Stimulated activated CD8-positive, alpha-beta memory T cell treated with anti-CD3 and anti-CD28 coated beads, Interleukin-7, amount 100 ng/mL, for 4 hours (primary cell): ENCODE results near the gene EN1.

ENCODE experiments used
- DNase-seq, 2 donors: peaks; one replicate each; pipeline ENCODE4 v3.0.0-alpha.2; 2020; ENCODE audit warnings: low read depth in 2 of 2

Gene EN1

DNA sequence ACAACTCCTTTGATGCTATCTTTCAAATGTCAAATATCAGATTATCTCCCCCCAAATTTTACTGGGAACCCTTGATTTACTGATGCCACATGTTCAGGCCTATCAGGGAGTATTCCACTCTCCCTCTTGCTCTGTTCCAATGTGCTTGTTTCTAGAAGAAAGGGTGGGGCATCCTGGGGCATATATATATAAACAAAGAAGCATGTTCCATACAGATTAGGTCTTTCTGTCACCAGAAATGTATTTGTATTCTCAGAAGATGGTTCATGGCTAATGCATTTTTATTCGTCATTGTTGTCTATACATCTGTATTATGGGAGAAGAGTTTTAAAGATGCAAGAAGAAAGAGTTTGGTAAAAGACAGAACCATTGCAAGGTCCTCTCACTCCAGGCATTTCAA lies 24.9 kb downstream of the EN1 start:
- DNase-seq, result no peak

DNA sequence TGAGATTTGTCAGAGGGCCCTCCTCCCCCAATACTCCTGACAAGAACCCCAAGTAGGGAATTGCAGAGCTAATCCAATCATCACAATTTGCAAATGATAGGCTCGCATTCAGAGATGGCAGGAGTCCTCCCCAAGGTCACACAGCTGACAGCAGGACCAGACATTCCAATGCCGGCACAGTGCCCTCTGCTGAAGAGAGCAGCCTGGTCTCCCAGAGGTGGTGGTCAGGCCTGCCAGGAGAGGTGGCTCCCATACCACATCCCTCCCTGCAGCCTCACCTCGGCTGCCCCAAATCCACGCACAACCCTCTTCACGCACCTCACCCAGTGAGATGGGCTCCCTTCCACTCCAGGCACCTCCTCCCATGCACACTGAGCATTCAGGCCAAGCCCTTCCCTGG lies 25.4 kb downstream of the EN1 start:
- no peak for DNase-seq

DNA sequence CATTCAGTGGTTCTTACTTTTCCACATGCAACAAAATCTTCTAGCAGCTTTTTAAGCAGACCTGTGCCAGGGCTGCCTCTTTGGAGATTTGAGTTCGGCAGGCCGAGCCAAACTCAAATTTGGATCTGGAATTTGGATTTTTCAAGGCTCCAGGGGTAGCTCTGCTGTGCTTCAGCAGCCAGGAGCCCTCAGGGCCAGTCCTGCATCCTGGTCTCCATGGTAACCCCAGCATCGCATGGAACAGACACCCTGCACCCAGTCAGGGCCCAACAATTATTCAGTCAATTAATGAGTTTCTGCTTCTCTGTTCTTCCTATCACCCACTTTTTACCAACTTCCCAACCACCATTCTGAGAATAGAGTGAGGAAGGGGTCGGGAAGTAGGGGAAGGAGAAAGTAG lies 30.0 kb downstream of the EN1 start:
- no peak for DNase-seq

DNA sequence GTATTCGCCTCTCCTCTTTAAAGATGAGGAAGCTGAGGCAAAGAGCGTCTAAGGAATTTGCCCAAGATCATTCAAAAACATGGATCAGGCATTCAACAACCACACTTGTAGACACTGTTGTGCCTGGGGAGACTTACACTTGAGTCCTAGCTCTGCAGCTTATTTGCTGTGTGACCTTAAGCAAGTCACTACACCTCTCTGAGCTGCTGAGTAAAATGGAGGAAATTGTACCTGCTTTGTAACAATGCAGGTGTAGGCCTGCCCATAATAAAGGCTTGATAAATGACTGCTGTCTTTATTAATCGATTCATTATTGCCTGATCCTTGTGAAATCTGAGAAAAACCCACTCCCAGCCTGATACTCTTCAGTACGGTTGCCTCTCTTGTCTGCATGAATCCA lies 30.8 kb downstream of the EN1 start:
- DNase-seq, result no peak

DNA sequence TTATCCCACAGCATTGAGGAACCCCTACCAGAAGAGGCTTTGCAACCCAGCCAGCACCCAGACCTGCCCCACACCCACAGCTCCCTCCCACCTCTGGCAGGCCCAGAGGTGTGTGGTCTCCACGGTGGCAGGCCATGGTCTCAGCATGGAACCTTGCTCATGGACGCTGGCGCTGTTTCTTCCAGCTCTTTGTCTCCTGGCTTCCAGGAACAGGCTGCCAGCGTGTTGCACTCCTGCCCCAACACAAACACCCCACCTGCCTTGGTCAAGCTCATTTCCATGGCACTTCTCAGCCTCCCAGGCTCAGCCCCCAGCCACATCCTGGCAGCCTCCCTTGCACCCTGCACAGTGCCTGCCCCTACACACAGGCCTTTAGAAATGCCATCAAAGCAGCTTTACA lies 31.7 kb downstream of the EN1 start:
- no peak for DNase-seq

DNA sequence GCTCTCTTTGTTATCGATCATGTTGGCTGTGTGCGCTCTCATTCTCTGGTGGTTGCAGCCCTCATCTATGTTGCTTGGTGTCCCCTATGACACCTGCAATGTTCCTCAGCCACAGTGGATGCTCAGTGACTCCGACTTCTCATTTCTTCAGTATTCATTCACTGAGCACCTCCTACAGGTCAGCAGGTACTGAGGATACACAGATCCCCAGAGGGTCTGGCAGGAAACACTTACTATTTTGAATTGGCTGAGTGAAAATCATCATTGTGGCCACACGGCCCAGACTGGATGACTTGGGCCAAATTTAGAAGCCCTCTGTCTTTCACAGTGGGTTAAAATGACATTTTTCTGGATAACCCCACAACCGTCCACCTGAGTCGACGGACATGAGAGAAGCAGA lies 32.1 kb downstream of the EN1 start:
- no peak for DNase-seq

DNA sequence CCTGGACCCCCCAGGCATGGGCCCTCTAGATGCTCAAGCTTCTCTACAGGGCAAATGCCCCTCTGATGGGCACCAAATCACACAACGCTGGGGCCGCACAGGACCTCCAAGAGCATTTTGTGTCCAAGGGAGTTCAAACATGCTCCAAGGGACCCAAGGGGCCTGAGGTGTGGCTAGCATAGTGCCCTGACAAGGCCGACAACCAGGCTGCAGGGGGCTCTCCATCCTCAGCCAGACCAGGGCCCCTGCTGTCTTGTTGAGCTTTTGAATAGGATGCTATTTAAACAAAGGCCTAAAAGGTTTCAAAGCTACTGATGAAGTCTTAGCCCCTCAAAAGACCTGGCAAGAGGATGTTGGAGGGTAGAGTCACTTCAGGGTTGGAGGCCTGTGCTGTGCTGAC lies 33.1 kb downstream of the EN1 start:
- no peak for DNase-seq

DNA sequence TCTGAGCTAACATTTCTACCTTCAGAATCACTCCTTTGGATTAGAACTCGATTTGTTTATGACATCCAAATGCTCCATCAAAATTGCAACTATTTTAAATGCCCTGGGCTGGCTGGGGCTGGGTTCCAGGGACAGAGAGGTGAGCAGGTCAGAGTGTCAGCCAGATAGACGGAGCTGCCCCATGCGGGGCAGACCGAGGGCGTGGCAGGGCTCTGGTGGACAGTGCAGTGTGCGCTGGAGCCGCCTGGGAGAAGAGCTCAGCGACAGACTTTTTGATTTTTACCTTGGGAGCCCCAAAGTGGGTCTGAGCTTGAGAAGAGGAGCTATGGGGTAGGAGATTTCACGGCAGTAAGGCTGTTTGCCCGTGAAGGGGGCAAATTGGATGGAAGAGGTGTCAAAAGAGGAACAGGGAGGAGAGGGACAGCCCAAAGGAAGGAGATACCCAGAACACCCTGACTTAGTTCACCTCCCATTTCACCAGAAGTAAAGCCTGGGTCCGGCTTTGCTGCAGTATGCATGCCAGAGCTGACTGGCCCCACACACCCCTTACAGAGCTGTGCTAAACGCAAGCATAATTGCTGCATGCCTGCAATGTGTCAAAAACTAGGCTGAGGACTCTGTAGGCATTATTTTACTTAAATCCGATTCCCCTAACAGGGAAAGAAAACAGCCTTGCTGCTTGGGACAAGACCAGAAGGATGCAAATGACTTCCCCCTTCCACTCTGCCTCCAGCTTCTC lies 33.7 kb downstream of the EN1 start:
- no peak for DNase-seq

DNA sequence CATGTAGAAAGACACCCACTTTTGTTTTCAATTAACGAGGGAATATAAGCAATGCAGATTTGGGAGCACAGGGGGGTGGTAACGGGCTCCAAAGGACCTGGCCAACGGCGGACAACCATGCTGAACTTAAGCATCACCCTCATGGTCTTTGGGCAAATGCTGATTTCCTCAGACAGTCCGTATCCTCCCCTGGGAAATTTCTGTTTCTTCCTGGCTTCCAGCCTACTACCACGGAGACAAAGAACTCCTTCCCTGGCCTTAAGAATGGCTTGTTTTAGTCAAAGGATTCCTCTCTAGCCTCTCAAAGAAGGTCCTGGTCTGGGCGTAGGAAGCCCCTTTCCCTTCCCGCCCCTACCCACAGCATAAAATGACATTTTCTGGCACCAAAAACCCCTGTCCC lies 34.3 kb downstream of the EN1 start:
- no peak for DNase-seq

DNA sequence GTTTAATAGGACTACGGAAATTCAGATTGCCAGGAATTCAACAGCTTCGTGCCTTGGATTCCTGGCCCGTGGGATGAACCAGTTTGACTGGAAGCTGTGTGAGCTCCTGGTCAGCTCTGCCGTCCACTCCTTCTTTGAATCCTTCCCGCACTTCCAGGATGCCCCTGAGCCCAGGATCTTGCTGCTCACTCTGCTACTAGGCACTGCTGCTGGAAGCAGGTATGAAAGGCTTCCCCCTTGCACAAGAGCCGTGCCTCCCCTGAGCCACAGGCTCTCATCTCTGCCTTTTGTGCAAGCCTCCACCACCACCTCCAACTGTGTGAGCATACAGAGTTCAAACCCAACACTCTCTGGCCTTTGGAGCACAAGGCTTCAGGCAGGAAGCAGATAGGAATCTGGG lies 34.9 kb downstream of the EN1 start:
- no peak for DNase-seq

DNA sequence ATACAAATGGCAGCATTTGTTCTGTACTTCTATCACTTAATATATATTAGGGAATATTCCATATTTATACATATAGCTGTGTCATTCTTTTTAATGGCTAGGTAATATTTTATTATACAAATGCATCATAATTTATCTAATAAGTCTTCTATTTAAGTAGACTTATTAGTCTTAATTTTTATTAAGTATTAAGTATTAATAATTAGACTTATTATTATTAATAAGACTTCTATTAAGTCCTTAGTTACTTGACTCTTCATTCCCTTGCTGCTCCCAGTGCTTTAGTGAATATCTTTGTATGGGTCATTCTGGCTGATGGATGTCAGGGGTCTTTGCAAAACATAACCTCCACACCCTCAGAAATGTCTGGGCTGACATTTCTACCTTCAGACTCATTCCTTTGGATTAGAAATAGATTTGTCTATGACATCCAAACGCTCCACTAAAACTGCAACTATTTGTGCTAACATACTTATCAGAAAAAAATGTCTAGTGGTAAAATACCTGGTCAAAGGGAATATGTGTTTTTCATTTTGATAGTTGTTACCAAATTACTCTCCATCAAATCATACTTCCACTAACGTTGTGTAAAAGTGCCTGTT lies 35.8 kb downstream of the EN1 start:
- no peak for DNase-seq

DNA sequence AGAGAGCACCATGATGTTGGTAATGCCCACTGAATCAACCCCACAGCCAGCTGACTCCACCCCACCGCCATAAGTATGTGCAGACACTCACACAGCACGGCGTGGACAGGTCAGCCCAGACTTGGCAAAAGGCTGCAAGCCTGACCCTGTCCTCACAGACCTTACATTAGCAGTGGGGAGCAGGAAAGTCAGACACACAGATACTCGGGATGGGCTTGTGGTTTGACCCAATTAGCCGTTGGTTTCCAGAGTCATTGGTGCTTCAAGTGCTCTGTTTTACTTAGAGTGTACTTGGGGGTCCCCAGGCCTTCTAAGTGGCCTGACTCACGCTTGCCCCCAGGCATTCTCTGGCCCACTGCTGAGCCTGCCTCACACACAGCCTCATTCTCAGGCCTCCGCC lies 36.7 kb downstream of the EN1 start:
- no peak for DNase-seq

DNA sequence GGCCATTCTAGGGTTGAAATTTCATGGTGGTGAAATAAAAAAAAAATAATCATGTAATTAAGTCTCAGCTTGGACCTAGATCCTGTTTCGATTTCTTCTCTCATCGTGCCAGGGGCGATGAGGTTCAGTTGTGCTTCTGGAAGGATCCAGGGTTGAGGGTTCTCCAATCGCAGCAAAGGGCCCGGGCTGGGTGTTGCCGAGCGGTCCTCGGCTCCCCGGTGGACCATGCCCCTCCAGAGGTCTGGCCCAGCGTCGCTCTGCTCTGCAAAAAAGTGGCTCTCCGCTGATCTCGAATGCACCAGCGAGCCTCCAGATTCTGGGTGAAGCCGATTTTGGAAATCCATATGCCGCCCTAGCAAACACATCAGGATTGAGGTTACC lies 39.0 kb downstream of the EN1 start:
- DNase-seq, result no peak

DNA sequence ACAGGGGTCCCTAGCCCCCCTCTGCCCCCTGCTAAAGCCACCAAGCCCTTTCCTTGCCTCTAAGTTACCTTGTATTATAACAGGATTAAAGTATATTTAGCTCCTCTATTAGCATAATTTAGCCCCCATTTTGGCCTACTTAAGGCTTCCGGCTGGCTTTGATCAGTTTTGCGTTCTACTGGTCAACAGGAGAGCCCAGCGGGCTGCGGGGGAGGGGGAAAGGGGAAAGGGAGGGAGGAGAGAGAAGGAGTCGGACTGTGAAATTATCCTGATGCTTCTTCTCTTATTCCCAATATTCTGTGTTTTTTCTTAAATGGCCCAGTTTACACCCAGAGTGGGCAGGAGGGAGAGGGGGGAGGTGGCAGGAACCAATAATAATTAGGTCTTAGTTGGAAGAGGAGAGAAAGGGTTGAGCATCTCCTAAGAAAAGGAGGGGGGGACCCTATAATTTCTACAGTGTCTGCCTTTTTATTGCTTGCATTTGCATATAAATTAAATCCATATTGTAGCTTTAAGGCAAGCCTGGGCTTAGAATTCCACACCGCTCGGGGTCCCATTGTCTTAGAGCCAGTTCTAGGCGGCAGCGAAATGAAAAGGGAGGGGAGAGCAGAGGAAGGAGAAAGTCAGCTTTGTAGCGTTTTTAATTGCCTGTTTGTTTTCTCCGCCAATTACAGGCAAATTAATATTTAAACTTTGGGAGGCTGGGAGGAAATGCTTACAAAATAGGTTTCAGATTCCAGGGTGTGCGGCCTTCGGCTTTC lies 39.6 kb downstream of the EN1 start:
- no peak for DNase-seq

DNA sequence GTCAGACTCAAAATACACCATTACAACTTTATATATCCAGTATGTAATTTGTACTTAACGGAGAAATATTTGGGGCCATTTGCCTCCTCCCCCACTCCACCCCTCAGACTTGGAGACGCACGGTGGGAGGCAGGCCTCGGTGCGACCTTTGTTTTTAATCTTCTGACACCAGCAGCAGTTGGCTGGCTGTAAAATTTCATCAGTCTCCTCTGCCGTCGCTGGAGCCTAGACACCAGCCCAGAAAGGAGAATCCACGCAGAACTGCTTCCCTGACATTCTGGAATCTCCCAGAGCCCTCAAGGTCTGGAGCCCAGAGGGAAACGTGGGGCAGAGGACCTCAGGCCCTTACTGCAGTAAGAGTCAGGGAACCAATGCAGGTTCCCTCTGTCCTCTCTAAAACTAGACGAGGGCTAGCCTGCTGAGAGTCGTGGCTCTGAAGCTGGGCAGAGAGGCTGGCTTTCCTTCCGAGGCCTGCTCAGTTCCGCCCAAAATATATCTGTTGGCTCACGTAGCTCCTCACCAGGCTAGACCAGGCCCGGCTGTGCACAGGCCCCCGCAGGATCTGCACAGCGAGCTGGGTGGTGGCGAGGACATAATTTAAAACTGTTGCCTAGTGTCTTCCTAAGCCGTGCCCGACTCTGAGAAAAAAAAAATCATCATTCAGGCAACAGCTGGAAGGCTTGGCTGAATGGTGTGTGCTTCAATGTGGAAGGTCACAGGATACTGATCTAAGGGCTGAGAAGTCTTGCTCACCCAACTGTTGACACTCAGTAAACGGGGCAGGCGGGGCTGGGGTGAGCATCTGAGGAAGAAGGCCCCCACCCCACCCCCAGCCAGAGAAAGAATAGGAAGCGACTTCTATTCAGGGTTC lies 40.4 kb downstream of the EN1 start:
- DNase-seq, result no peak

DNA sequence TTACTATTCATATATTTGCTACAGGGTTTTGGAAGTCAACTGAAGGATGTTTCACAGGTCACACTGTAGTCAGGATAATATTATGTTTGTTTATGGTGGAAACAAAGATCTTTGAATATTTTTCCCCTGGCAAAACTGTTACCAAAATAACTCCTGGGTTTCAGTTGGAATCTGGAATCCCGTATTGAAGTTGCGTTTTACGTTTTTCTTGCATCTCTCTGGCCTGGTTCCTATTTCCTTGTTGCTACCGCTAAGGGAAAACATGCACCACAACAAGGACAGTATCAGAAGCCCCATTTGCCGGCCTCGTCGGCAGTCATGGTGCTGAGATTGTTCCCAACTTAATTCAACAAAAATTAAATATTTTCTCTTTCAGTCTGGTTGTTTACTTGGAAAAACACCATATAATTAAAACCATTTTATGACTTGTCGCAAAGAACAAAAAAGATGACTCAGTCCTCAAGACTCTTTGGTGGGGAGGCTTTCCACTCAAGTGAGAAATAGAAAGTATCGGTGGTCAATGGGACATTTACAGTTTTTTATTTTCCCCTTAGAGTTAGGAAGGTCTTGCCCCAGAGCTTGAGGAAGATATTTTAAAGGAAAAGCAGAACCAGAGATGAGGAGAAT lies 42.3 kb downstream of the EN1 start:
- no peak for DNase-seq

DNA sequence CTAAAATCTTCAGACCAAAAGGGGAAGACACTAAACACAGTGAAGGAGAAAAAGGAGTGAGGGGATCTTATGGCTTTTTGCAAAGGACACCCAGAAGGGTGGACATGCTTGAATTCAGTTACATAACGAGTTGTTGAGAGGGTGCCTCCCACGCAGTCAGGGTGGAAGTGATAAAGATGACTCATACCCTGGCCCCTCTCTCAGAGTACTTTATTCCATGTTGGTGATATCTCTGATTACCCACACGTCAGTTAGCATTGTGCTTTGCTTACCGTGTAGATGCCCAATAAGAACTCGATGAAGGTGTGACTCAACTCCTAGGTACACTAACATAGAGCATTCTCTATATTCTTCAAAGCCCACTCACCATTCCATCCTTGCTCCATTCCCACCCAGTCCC lies 44.4 kb downstream of the EN1 start:
- no peak for DNase-seq

DNA sequence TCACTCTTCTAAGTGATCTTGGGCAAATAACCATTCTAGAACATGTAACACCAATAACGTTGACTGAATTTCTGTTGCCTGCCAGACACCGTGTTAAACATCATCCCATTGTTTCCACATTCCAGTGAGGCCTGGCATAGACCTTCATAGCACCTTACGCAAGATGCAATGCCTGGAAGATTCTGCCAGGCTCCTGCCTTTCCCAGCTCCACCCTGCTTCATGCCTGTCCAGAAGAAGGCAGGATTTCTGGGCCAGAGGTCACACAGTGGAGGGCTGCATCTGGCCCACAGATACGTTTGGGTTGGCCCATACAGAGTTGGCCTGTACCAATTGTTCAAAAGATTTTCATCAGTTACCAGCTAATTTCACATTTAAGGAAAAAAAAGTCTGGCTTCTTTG lies 46.3 kb downstream of the EN1 start:
- no peak for DNase-seq

DNA sequence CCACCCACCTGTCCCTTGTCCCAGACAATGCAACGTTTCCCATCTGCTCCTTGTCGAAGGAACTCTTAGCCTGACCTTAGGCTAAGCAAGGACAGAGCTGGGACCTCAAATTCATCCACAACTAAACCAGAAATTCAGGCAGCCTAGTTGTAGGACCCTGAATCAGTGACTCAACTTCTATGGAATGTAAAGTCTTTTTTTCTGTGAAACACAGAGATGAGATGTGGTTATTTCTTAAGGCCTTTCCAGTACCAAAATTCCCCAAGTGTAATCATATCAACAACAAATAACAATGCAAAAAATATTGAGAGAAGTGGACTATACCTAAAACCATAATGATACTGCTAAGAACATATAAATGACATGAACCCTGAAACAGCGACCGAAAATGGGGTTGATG lies 46.7 kb downstream of the EN1 start:
- no peak for DNase-seq

DNA sequence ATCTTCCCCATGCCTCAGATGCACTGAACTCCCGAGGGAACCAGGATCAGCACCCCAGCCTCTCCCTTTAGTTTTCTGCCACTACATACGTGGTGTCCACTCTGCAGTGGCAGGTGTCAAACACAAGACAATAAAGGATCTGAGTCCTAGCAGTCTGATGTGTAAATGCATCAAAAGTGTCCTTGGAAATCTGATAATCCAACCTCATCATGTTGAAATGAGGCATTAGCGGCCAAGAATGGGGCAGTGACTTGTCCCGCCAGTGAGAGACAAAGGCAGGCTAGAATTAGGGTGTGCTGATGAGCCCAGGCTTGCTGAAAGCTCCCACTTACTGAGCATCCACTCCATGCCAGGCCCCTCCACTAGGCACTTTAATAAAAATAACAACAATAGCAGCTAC lies 52.9 kb downstream of the EN1 start:
- DNase-seq, result no peak
